GM21529 (cell line): ENCODE data around the gene CCL13.

Experiments used
- ATAC-seq: cut with Tn5 transposase; IDR thresholded peaks from one replicate; pipeline ENCODE4 v1.9.1; 2021; ENCODE audit not compliant: unreplicated experiment

Gene CCL13

DNA sequence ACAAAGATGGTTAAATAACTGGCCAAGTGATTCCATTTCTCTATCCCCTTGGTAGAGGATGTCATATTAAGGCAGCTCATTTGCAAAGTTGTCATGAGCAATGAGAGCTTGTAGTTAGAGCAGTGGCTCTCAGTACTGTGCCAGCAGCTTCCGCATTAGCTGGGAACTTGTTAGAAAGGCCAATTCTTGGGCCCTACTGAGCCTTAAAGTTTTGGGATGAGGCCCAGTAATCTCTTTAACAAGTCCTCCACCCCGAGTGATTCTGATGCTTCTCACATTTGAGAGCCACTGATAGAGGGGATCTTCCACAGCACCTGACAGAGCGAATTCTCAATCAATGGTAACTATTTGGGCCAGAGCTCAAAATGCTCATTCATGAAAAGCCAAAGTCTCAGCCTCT is 26.9 kb downstream of the CCL13 start:
- no peak for ATAC-seq

DNA sequence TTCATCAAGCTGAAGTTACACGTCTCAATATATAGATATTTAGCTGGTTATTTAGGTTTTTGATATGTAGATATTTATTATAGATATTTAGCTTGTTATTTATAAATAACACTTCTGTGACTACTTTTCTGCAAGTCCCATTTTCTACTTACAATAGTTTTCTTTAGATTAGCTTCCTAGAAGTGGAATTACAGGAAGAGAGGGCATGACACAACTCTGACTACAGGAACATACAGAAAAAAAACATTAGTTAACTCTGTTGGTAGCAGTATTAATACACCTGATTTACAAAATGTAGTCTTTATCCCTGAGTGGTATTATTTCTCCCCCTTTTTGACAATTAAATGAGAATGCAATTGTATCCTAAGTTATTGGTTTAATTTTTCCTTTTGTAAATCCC is 28.0 kb downstream of the CCL13 start:
- no peak for ATAC-seq

DNA sequence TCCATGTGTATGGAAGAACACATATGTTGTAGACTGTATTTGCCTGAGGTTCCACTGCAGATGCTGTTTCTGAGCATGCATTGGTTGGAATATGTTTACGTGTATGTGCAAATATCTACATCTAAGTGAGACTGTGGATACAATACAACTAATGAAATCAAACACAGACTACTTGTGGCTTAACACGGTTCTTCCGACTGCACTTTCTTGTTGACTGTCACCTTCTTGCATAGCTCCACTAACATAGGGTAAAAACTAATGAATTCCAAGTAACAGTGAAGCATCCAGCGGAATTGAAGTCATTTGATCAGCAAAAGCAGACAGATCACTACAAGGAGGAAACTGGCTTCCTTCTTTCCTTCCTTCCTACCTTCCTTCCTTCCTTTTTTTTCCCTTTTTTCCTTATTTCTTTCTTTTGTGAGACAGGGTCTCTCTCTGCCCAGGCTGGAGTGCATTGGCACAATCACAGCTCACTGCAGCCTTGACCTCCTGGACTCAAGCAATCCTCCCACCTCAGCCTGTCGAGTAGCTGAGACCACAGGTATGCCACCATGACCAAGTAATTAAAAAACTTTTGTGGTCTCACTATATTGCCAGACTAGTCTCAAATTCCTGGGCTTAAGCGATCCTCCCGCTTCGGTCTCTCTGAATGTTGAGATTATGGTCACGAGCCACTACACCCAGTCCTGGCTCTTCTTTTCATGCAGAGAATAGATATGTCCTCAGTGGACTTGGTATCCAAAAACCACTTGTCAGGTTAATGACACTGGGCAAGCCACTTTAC is 28.7 kb downstream of the CCL13 start:
- no peak for ATAC-seq

- no peak for ATAC-seq
Measured at GRCh38 chr17:34386343-34386696, 30.0 kb downstream of the CCL13 start.

DNA sequence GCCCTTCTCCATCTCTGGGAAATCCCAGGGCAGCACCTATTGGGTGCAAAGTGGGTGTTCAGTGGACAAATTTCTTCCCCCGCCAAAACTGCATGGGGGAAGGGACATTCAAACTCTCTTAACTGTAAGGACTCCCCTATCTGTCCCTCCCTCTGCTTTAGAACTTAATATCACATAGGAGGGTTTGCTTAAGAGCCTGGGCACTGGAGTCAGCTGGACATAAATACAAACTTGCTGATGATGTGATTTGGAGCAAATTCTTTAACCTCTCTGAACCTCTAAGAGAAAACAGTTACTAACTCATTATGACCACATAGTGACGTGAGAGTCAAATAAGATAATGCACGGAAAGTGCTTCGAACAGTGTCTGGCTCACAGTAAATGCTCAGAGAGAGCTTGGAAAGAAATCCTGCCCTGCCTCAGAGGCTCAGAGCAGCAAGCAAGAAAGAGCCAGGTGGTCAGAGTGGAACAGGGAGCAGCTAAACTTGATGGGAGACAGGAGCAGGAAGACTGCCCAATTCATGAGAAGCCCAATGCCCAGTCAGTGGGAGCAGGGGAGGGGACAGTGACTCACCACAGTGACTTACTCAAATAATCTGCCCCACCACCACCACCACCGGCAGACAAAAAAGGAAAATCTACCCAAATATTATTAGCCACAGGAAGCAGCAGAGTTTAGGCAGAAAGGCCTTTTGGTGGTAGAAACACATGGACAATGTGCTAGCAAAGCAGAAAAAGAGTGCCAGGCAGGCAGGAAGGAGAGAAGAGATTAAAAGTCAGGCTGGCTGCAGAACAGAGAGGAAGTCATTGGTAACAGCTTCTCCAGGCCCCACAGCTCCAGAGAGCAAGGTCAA is 30.6 kb downstream of the CCL13 start:
- no peak for ATAC-seq

- no peak for ATAC-seq
Measured at GRCh38 chr17:34387566-34387965, 31.3 kb downstream of the CCL13 start.

GRCh38 chr17:34389126-34389750 is 33.0 kb downstream of the CCL13 start:
- no peak for ATAC-seq

- ATAC-seq: no peak
Measured at GRCh38 chr17:34390649-34391048, 34.4 kb downstream of the CCL13 start.

GRCh38 chr17:34391241-34391640 is 35.0 kb downstream of the CCL13 start:
- ATAC-seq: no peak

GRCh38 chr17:34393401-34393800 is 37.1 kb downstream of the CCL13 start:
- ATAC-seq: no peak

GRCh38 chr17:34397265-34397664 is 41.0 kb downstream of the CCL13 start:
- no peak for ATAC-seq

DNA sequence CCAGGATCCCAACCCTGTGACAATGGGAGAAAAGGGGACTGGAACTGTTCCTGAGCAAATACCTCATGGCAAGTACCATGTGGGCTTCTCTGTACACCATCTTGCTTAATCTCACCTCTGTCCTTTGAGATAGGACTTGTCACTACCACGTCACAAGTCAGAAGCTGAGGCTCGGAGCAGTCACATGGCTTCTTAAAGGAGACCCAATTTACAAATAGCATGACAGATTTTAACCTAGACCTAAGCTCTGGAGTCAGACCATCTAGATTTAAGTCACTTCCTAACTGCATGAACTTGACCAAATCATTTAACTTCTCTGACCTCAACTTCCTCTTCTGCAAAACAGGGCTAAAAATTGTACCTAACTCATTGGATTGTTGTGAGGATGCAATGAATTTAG is 42.7 kb downstream of the CCL13 start:
- no peak for ATAC-seq

- ATAC-seq: no peak
Measured at GRCh38 chr17:34399725-34400124, 43.4 kb downstream of the CCL13 start.

- ATAC-seq: no peak
Measured at GRCh38 chr17:34400301-34400931, 44.1 kb downstream of the CCL13 start.

DNA sequence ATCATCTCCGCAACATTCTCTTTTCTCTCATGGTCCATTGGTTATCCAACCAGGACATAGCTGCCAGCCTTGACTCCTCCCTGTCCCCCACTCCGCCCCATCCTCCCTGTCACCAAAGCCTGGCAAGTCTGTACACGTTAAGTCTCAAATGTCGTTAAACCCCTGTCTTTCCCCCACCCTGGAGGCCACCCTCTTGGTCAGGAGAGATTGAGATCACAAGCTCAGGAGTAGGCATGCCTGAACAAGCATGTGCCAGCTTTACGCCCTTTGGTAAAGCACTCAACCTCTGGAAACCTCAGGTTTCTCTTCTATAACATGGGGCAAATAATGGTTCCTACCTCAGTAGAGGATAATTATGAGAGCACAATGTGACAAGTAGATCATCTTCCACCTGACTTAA is 44.9 kb downstream of the CCL13 start:
- no peak for ATAC-seq

- ATAC-seq: no peak
Measured at GRCh38 chr17:34403006-34403405, 46.7 kb downstream of the CCL13 start.

DNA sequence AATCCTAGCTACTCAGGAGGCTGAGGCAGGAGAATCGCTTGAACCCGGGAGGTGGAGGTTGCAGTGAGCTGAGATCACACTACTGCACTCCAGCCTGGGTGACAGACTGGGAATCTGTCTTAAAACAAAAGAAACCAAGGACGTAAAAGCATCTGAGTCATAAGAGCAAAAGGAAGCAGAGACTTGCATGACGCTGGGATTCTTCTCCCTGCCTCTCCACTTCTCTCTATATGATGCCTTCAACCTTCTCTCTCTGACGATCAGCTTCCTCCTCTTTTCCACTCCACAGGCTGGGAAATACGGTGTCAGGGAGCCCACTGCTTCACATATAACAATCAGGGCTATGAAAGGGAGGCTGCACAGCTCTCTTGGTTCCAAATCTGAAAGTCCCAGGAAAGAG is 49.9 kb downstream of the CCL13 start:
- no peak for ATAC-seq
